Tibial nerve (tissue), 4 donors: ENCODE measurements around the gene IGLON5. TPM values are rescaled to one million over a fixed set of nuclear protein-coding genes. Genes with fewer than 3 reads are reported as not detected.

Experiments used
- DNase-seq, 2 donors: peaks; one replicate each; pipeline ENCODE4 v3.0.0-alpha.2; 2019; ENCODE audit warnings: low spot score in 2 of 2
- H3K27ac ChIP-seq, 4 donors: fragments of 200-600 bp; sonication (generic) in 3 of 4; one replicate each; pipeline ENCODE4 v1.5.1; 2017 to 2019; ENCODE audit warnings: mild to moderate bottlenecking in 1 of 4
- H3K27me3 ChIP-seq, 2 donors: fragments of 200-600 bp; sonication (generic) in 1 of 2; one replicate each; pipeline versions ENCODE4 v1.5.1 to v1.6.0; 2017 to 2019
- H3K36me3 ChIP-seq, 3 donors: fragments of 200-600 bp; sonication (generic); one replicate each; pipeline ENCODE4 v1.5.1; 2018 to 2019
- H3K4me1 ChIP-seq, 4 donors: fragments of 200-600 bp; sonication (generic) in 3 of 4; one replicate each; pipeline ENCODE4 v1.5.1; 2017 to 2019
- H3K4me3 ChIP-seq, 4 donors: fragments of 200-600 bp; sonication (generic) in 3 of 4; one replicate each; pipeline ENCODE4 v1.5.1; 2017 to 2019; ENCODE audit warnings: mild to moderate bottlenecking in 1 of 4, moderate library complexity in 1 of 4
- H3K9me3 ChIP-seq, 4 donors: fragments of 200-600 bp; sonication (generic) in 3 of 4; one replicate each; pipeline ENCODE4 v1.5.1; 2017 to 2019
- CTCF ChIP-seq, 5 experiments: fragments of 200-600 bp in 3 of 5; fragments of 450-650 bp in 2 of 5; sonication (generic) in 3 of 5; IDR thresholded peaks; one replicate each; pipeline ENCODE4 v1.5.1; 2016 to 2019; ENCODE audit warnings: antibody characterized with exemption in 5 of 5, mild to moderate bottlenecking in 3 of 5, moderate library complexity in 2 of 5
- EP300 ChIP-seq, 2 donors: sonication (generic); formaldehyde crosslinking; IDR thresholded peaks; one replicate each; pipeline ENCODE4 v1.6.1; 2017; ENCODE audit warnings: antibody characterized with exemption in 2 of 2, mild to moderate bottlenecking in 1 of 2
- POLR2A ChIP-seq, 2 donors: fragments of 450-650 bp; IDR thresholded peaks; one replicate each; pipeline ENCODE4 v1.6.1; 2017; ENCODE audit warnings: antibody characterized with exemption in 2 of 2, mild to moderate bottlenecking in 2 of 2, moderate library complexity in 2 of 2
- WGBS, 2 donors: methylation state at CpG; one replicate each; pipeline ENCODE4 v1.1.5; 2018; 5-methylcytosine and 5-hydroxymethylcytosine counted together
- total RNA-seq, 4 donors: library from RNA; depleted of rRNA; stranded (reverse); fragments of >200 nt; gene quantifications; one replicate each; pipeline ENCODE4 v1.1.0, GENCODE V29; 2016

The IGLON5 gene
- total RNA-seq, 4 donors from 2014 or later = 0.30 TPM; not detected in 3

- Histone ChIP-seq H3K36me3 (no peaks in the 10 kb centered on the region), H3K9me3 (no peaks in the 10 kb centered on the region), H3K27me3 (no peaks in the 10 kb centered on the region), H3K4me1 (no peaks in the 10 kb centered on the region), H3K27ac (no peak overlapping the region), H3K4me3 (no peak overlapping the region)
- TF ChIP-seq CTCF (IDR thresholded peaks at IDR 0.05) (no peak), POLR2A (IDR thresholded peaks at IDR 0.05) (no peak), EP300 (IDR thresholded peaks at IDR 0.05) (no peak)
- no peak for DNase-seq
- 56 to 60% methylated on average over 3 of the region's 3 CpGs for WGBS, 2 donors
Measured at GRCh38 chr19:51277112-51277511, 34.3 kb upstream of the IGLON5 start.

- no peaks in the 10 kb centered on the region for H3K27me3 ChIP-seq
- no peak overlapping the region for H3K27ac ChIP-seq
- no peaks in the 10 kb centered on the region for H3K4me1 ChIP-seq
- no peak for DNase-seq
- peaks cover 0 to 18% (median 2%) of the 10 kb centered on the region in 4 donors for H3K9me3 ChIP-seq
- H3K36me3 ChIP-seq = no peaks in the 10 kb centered on the region
- TF ChIP-seq POLR2A (IDR thresholded peaks at IDR 0.05) (no peak), CTCF (IDR thresholded peaks at IDR 0.05) (no peak), EP300 (IDR thresholded peaks at IDR 0.05) (no peak)
- H3K4me3 ChIP-seq = no peak overlapping the region
- 73 to 91% methylated on average over 4 of the region's 4 CpGs for WGBS, 2 donors
Measured at GRCh38 chr19:51282335-51282734, 29.1 kb upstream of the IGLON5 start.

- Histone ChIP-seq H3K27me3 (no peaks in the 10 kb centered on the region), H3K4me1 (no peaks in the 10 kb centered on the region), H3K27ac (no peak overlapping the region), H3K36me3 (no peaks in the 10 kb centered on the region), H3K9me3 (peaks cover 0 to 27% (median 2%) of the 10 kb centered on the region in 4 donors), H3K4me3 (no peak overlapping the region)
- TF ChIP-seq EP300 (IDR thresholded peaks at IDR 0.05) = no peak
- no peak for TF ChIP-seq POLR2A (IDR thresholded peaks at IDR 0.05)
- no peak for TF ChIP-seq CTCF (IDR thresholded peaks at IDR 0.05)
- WGBS, 2 donors = 82 to 83% methylated on average over 3 of the region's 3 CpGs
- DNase-seq = no peak
Measured at GRCh38 chr19:51285682-51286081, 25.8 kb upstream of the IGLON5 start.

GRCh38 chr19:51289635-51290034 lies 21.8 kb upstream of the IGLON5 start:
- no peak overlapping the region for H3K27ac ChIP-seq
- H3K4me3 ChIP-seq = no peak overlapping the region
- TF ChIP-seq POLR2A (IDR thresholded peaks at IDR 0.05) = no peak
- no peak for TF ChIP-seq CTCF (IDR thresholded peaks at IDR 0.05)
- no peak for TF ChIP-seq EP300 (IDR thresholded peaks at IDR 0.05)
- H3K27me3 ChIP-seq = peaks cover 0 to 7% of the 10 kb centered on the region in 2 donors
- 81 to 93% methylated on average over 1 of the region's 1 CpG for whole genome bisulfite sequencing, 2 donors
- H3K9me3 ChIP-seq = peaks cover 0 to 16% (median 0%) of the 10 kb centered on the region in 4 donors
- no peaks in the 10 kb centered on the region for H3K4me1 ChIP-seq
- no peaks in the 10 kb centered on the region for H3K36me3 ChIP-seq
- DNase-seq = no peak

- TF ChIP-seq POLR2A (IDR thresholded peaks at IDR 0.05) (no peak), CTCF (IDR thresholded peaks at IDR 0.05) (no peak), EP300 (IDR thresholded peaks at IDR 0.05) (no peak)
- 21 to 28% methylated on average over 11 of the region's 11 CpGs for WGBS, 2 donors
- no peak overlapping the region for H3K27ac ChIP-seq
- H3K9me3 ChIP-seq = peaks cover 0 to 13% (median 0%) of the 10 kb centered on the region in 4 donors
- DNase-seq = no peak
- no peaks in the 10 kb centered on the region for H3K4me1 ChIP-seq
- peaks cover 0 to 7% of the 10 kb centered on the region in 2 donors for H3K27me3 ChIP-seq
- no peak overlapping the region for H3K4me3 ChIP-seq
- H3K36me3 ChIP-seq = no peaks in the 10 kb centered on the region
Measured at GRCh38 chr19:51292971-51293370, 18.5 kb upstream of the IGLON5 start.
